Nephron (organoid): ENCODE results near the gene CALML3.
A peak's percentile ranks its signal among the peaks of the same experiment; 100 is the strongest.

ENCODE experiments used
- H3K27ac Mint-ChIP-seq, 3 experiments: 2 replicates each; pipeline ENCODE4 v1.8.0; 2020; ENCODE audit warnings: mixed read lengths in 3 of 3, mild to moderate bottlenecking in 2 of 3, moderate library complexity in 1 of 3
- H3K27me3 Mint-ChIP-seq: 2 replicates; pipeline ENCODE4 v1.8.0; 2021; ENCODE audit warnings: low read depth, mild to moderate bottlenecking, moderate library complexity, mixed read lengths
- H3K36me3 Mint-ChIP-seq: 2 replicates; pipeline ENCODE4 v1.8.0; 2020; ENCODE audit warnings: low read depth, mixed read lengths
- H3K4me1 Mint-ChIP-seq: 2 replicates; pipeline ENCODE4 v1.8.0; 2020; ENCODE audit warnings: mixed read lengths
- H3K4me3 Mint-ChIP-seq, 3 experiments: 2 replicates each; pipeline ENCODE4 v1.8.0; 2020; ENCODE audit warnings: mild to moderate bottlenecking in 3 of 3, mixed read lengths in 3 of 3, moderate library complexity in 2 of 3
- H3K9me3 Mint-ChIP-seq: 2 replicates; pipeline ENCODE4 v1.8.0; 2020; ENCODE audit warnings: mixed read lengths
- TF ChIP-seq, protein P1 (sequence below), 3 experiments: fragments of 200-600 bp; sonication (generic); IDR thresholded peaks; one replicate each; pipeline ENCODE4 v1.5.0; 2021; ENCODE audit warnings: antibody characterized with exemption in 3 of 3; ENCODE audit not compliant: unreplicated experiment in 3 of 3

Gene CALML3

DNA sequence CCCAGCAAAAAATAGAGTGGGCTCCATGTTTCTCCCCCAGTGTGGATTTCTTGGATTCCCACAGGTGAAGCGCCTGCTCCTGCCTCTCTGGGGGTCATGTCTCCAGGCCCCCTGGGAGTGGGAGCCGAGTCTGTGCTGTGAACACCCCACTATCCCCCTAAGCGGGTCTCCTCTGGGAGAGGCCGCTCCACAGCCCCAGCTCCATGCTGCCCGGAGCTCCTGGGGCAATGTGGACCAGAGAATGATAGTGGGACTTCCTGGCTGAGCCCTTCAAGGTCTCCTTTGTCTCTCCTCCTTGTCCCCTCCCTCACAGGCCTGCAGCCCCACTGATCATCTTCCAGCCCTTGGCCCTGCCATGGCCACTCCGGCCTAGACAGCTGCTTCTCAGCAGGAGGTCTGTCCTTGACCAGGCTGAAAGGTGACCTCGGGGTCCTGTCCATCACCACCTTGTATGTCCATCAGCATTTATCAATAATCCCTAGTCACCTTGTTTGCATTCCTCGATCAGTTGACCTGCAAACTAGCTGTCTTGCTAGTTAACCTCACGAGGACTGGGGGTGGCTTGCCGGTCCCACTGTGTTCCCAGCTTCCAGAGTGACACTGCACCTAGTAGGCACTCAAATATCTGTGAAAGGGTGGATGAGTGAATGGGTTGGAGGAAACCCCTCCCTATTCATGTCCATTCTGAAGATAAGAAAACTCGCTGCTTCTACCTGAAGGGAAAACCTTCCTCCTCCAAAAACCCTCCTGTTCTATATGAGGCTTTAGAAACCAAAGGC lies 776 bp upstream of the CALML3 start:
- Mint-ChIP-seq H3K27me3 (peaks cover 10% of the 10 kb centered on the region), H3K4me1 (peaks cover 9% of the 10 kb centered on the region), H3K36me3 (no peaks in the 10 kb centered on the region), H3K9me3 (no peaks in the 10 kb centered on the region), H3K4me3 (no peak overlapping the region), H3K27ac (peak overlapping the region in 2 of 3 experiments; percentile 13 to 36)
- TF ChIP-seq, protein P1, sequence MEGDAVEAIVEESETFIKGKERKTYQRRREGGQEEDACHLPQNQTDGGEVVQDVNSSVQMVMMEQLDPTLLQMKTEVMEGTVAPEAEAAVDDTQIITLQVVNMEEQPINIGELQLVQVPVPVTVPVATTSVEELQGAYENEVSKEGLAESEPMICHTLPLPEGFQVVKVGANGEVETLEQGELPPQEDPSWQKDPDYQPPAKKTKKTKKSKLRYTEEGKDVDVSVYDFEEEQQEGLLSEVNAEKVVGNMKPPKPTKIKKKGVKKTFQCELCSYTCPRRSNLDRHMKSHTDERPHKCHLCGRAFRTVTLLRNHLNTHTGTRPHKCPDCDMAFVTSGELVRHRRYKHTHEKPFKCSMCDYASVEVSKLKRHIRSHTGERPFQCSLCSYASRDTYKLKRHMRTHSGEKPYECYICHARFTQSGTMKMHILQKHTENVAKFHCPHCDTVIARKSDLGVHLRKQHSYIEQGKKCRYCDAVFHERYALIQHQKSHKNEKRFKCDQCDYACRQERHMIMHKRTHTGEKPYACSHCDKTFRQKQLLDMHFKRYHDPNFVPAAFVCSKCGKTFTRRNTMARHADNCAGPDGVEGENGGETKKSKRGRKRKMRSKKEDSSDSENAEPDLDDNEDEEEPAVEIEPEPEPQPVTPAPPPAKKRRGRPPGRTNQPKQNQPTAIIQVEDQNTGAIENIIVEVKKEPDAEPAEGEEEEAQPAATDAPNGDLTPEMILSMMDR (IDR thresholded peaks at IDR 0.05; ENCODE audit: unreplicated experiment in 3 of 3): no peak

DNA sequence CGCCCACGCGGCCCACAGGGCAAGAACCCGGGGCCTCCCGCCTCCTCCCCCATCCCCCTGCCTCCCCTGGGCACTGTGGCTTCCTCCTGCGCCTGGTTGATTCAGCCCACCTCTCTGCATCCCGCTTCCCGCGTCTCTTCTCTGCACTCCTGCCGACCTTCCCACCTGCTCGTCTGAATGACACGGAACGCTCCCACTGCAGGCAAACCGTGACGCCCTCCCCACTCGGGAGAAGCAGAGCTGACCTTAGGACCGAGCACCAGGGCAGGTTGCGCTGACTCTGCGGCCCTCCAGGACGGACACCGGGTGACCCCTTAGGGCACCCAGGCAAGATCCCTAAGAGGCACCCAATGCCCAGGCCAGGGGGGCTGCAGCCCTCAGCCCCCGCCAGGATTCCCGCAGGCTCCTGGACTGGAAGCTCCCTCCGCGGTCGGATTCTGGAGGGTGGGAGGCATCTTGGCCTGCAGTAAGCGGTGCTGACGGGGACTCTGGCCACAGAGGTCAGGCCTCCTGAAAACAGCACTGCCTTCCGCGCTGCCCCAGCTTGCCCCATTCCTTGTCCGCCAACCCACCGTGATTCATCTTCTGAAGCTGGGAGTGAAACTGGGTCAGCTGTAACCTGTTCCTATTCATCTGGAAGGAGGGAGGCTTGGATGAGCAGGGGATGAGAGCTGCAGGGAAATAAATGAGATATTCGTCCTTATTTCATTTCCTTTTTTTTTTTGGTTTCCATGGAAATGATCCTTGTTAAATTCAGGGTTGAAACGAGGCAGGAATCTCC lies 990 bp downstream of the CALML3 start:
- peaks cover 2% of the 10 kb centered on the region for H3K9me3 Mint-ChIP-seq
- no peak overlapping the region for H3K4me3 Mint-ChIP-seq
- peaks cover 25% of the 10 kb centered on the region for H3K4me1 Mint-ChIP-seq
- H3K36me3 Mint-ChIP-seq: no peaks in the 10 kb centered on the region
- TF ChIP-seq, protein P1 (IDR thresholded peaks at IDR 0.05; ENCODE audit: unreplicated experiment in 3 of 3): no peak
- peaks cover 5% of the 10 kb centered on the region for H3K27me3 Mint-ChIP-seq
- peak overlapping the region in 1 of 3 experiments; percentile 66 for H3K27ac Mint-ChIP-seq

DNA sequence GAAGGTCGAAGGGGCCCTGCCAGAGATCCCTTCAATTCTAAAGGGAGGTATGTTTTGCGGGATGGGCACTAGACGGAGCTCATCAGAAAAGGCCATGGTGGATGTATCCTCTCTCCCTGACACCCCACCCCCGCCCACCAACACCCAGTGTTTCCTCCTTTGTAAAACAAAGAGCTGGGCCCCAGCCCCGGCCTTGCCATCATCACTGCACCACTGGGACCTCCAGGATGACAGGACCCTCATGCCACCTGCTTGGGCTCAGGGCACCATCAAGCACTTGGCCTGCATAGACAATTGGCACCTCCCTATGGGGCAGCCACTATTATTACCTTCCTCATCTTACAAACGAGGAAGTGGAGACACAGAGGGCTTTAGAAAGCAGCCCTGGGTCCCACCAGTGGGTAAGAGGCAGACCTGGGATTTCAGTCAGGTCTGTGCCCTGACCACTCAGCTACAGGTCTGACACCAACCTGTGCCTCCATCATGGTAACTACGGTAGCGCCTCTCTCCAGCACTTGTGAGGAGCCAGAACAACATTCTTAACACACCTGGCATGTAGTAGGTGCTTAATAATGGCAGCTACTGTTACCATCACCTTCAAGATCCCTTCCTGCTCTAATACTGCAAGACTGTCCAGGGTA lies 2.0 kb downstream of the CALML3 start:
- H3K27ac Mint-ChIP-seq: no peak overlapping the region
- peaks cover 5% of the 10 kb centered on the region for H3K27me3 Mint-ChIP-seq
- no peaks in the 10 kb centered on the region for H3K36me3 Mint-ChIP-seq
- TF ChIP-seq, protein P1 (IDR thresholded peaks at IDR 0.05; ENCODE audit: unreplicated experiment in 3 of 3): no peak
- H3K9me3 Mint-ChIP-seq: peaks cover 4% of the 10 kb centered on the region
- H3K4me3 Mint-ChIP-seq: no peak overlapping the region
- peaks cover 36% of the 10 kb centered on the region for H3K4me1 Mint-ChIP-seq

DNA sequence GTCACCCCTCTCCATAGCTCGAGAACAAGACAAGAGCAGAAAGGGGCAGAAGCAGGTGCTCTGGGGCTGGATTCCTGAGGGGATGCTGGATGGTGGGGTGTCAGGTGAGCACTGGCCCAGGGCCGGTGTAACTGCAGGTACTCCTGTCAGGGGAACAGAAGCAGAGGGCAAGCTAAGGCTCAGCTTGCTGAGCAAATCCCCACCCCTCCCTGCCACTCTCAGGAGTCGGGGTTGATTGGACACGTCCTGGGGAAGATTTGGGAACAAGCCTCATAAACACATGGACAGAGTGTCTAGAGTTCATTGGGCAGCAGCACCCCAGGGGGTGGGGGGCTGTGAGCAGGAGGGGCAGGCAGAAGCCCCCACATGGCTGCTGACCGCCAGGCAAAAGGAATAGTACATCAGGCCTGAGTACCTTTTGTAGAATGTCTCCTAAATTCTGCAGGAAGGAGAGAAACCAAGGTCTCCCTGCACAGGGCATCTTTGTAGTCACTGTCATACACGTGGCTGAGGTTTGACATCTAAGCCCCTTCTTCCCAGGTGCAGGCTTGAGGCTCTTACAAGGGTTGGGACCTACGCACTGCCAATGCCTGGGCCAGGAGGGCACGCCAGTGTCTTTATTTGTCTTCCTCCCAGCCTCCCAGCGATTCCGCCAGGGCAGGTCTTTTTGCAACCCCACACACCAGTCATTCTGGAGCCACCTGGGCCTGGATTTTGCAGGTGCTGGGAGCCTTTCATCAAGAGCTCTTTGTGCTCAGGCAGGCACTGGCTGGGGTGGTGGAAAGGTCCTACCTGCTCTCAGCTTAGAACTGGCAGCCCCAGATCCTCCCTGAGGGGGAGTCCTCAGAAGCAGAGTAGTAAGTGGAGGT lies 2.8 kb downstream of the CALML3 start:
- peaks cover 6% of the 10 kb centered on the region for H3K27me3 Mint-ChIP-seq
- peaks cover 43% of the 10 kb centered on the region for H3K4me1 Mint-ChIP-seq
- H3K9me3 Mint-ChIP-seq: peaks cover 4% of the 10 kb centered on the region
- TF ChIP-seq, protein P1 (IDR thresholded peaks at IDR 0.05; ENCODE audit: unreplicated experiment in 3 of 3): no peak
- no peak overlapping the region for H3K27ac Mint-ChIP-seq
- no peak overlapping the region for H3K4me3 Mint-ChIP-seq
- no peaks in the 10 kb centered on the region for H3K36me3 Mint-ChIP-seq

DNA sequence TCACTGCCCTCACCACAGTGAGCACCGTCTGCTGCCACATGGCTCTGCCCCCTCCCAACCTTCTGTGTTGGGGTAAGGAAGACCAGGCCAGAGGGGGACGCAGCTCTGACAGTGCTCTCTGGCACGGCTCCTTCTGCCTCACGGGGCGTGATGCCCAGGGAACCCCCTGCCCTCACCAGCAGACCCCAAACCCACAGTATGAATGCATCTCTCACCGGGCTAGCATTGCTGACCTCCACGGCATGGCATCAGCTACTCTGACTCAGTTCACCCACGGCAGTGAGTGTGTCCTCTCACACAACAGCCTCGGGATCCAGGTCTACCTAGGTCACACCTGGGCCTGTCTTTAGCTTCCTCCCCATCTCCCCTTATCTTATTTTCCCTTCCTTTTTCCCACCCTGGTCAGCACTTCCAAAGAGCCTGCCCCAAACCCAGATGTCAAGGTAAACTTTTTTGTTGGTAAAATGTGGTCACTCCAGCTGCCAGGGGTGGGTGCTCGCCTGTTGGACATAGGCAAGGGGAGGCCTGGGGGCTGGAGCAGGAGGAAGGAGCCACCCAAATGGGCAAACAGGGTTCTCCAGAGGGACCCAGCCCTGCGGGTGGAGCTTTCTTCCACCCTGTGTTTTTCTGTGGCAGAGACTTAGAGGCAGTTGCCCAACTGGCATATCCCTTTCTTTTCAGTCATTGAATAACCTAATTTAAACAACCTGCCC lies 4.4 kb downstream of the CALML3 start:
- no peak overlapping the region for H3K4me3 Mint-ChIP-seq
- no peaks in the 10 kb centered on the region for H3K36me3 Mint-ChIP-seq
- TF ChIP-seq, protein P1 (IDR thresholded peaks at IDR 0.05; ENCODE audit: unreplicated experiment in 3 of 3): no peak
- H3K9me3 Mint-ChIP-seq: peaks cover 4% of the 10 kb centered on the region
- peaks cover 4% of the 10 kb centered on the region for H3K27me3 Mint-ChIP-seq
- peaks cover 57% of the 10 kb centered on the region for H3K4me1 Mint-ChIP-seq
- peak overlapping the region in 2 of 3 experiments; percentile 56 to 71 for H3K27ac Mint-ChIP-seq
